OCI-LY3 (cell line): ENCODE data around the gene TUBB.

ENCODE experiments used
- CTCF ChIP-seq: fragments of 200-600, 300-600 bp; sonication (generic); IDR thresholded peaks from 2 replicates; pipeline ENCODE4 v1.5.1; 2014; ENCODE audit warnings: antibody characterized with exemption, low read length, low read depth
- EZH2phosphoT487 ChIP-seq: fragments of 200-600 bp; shearing (Covaris generic); IDR thresholded peaks from 2 replicates; pipeline ENCODE4 v1.6.1; 2018; ENCODE audit warnings: antibody characterized with exemption, mixed run types, low read depth

DNA sequence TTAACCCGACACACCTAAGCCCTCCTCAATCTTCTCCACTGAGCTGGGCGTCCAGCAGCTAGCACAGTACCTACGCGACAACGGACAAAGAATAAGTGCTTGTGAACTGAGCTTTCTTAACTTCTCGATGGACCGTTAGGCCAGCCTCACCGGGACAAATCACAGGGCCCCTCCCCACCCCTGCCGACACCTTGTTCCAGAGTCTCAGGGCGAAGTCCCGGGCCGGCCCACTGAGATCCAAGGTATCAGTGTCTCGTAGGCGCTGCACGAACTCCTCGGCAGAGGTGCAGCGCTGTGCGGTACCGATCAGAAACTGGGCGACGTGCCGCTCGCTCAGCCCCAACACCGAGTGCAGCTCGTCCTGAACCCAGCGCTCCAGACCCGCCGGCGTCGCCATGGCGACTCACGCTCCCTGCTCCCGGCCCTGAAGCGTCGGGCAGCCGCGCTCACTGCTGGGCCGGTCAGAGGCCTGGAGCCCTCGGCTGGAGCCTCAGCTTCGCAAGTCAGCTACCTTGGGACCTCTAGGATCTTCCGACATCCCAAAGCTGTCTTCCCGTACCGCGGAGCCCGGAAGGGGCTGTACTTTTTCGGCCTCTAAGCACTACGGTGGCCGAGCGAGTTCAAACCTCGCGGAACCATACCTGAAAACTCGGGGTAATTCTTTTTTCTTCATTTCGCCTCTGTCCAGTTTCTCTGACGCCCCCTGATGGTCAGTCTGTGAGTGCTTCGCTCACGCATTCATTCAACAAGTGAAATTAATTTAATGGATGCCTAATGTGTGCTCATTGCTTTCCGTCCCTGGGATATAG, 47.5 kb upstream of the TUBB start, which contains the start of gene DHX16:
- TF ChIP-seq CTCF (peak; percentile 69), EZH2phosphoT487 (no peak)
